Measurements from ENCODE around the gene ST3GAL2.
"Not testable (repeated sequence)": the region's sequence is repeated elsewhere in the genome, so short reads cannot be mapped to it uniquely, and the experiment has no call there.

ST3GAL2 gene

DNA sequence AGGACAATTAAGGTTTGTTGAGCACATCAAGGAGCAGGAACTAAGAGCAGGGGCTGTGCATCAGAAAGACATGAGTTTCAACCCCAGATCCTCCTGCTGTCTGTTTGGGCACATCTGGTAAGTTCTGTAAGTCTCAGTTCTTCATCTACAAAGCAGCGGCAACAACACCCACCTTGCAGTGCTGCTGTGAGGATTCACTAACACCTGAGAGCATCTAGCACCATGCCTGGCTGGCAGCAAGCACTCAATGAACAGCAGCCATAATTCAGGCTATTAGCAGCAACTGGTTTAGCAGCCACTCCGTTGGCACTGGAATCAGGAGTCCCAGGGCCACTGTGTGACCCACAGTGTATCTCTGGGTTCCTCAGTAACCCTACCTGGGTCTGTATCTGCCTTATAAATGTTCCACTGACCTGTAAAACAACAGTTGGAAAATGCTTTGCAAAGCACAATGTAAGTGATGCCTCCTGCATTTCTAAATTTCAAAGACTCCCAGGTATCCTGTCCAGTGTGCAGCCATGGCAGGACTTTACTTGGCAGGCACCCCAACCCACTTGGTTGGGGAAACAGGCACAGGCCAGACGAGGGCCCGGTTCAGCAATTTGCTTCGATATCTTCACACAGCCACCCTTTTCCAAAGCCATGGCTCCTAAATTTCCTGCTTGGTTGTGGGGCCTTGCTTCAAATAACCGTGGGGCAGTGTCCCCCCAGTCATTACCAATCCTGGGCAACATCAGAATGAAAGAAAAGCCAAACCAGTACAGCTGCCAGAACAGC is 4.2 kb downstream of the ST3GAL2 start:
- DNase-seq, result no peak

GRCh38 chr16:70433458-70434103 is 5.3 kb downstream of the ST3GAL2 start:
- no peak for DNase-seq

DNA sequence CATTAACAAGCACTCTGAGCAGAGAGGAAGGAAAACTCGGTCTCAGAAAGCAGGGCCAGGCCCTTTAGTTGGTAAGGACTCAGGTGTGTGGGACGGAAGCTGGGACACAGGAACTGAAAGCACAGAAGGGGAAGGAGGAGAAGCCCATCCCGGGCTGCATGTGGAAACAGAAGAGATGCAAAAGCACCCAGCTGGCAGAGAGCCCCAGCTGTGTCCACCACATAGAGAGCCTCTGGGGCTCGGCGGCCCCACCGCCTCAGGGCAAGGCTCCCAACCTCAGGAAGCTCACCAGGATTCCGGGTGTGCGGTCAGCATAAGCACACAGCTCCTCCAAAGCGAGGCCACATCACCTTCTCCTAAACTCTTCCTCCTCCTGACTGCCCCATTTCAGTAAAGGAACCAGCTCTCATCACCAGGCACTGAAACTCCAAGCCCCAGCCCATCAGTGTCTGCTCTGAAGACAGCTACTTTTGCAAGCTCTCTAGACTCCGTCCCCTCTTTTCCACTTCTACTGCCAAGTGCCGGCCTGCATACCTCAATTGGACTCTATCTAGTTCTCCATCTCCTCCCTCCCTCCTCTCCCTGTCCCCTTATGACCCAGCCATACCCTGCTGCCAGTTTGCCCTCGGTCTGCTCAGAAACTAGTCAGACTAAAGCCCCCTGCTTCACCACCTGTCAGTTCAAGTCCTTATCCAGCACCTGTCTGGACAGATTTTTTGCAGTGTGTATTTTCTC is 6.0 kb downstream of the ST3GAL2 start:
- no peak for DNase-seq

DNA sequence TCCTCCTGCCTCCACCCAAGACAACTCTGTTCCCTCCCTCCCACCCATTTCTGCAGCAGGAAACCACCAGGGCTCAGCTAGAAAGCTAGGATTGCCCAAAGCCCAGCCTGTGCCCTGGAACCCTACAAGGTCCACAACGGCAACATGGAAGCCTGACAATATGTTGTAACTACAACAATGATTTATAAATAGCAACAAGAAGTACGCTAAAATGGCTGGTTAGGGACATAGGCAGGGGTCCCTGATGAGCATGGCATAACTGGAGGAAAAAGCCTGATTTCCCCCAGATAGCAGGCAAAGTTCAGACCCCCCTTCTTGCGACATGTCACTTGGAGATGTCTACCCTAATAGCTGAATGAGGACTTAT is 6.6 kb downstream of the ST3GAL2 start:
- no peak for DNase-seq

GRCh38 chr16:70430667-70431536 is 8.0 kb downstream of the ST3GAL2 start:
- DNase-seq, result no peak

DNA sequence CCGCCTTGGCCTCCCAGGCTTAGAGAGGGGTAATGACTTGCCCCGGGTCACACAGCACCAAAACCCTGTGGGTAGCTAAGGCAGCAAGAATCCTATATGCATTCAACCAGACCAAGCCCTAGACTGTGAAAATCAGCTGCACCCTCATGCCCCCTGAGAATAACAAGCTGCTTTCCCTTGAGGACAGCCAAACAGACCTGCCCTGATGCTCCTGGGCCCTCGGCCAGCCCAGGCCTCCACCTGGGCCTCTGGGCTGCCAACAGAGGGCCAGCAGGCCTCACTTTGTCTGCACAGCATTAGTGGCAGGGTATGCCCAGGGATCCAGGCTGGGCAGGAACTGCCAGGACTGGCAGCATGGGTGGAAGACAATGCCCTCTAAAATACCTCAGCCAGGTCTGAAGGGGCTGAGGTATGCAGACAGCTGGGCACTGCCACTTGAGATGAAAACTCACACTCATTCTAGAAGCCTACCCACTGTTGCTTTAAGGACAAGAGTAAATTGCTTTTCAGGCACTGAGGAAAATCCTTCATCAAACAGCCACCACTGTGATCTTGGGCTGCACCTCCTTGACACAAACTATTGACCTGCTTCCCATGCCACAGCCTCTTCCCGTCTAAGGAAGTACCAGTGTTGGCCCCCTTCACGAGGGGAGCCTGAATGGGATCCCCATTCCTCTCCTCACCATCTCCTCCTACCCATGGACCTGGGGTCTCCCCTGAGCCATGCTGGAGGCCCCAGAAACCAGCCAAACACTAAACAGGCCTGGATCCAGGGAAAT is 8.8 kb downstream of the ST3GAL2 start:
- DNase-seq, result no peak

DNA sequence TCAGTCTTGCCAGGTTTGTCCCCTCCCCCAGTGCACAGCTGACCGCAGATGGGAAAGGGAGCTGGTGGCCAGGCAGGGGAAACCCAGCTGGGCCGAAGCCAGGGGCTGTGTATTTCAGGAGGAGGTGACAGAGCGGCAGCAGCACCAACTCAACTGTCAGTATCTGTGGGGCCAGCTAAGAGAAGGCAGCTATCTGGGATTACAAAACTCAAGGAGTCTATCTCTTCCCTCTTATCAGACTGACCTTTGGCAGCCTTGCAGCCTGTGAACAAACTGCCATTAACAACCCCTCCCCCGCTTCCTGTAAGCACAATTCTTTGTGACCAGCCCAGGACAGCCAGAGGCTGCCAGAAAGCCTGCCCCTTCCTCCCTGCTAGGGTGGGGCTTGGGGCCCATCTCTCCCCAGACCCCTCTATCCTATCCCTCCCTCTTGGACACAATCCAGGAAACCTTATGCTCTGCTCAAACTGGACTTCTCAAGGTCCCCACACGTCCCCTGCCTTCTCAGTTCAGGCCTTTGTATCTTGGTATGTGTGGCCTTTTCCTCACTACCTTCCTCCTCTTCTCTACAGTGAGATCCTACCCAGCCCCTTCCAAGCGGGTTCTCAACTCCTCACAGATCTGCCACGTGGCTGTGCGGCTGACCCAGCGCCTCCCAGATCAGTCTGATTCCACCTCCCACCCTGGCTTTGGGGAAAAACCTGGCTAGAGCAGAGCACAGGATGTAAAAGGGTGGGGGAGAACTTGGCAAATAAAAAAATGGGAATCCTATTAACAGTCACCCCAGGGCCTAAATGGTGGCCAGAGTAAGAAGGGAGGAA is 10.5 kb downstream of the ST3GAL2 start:
- DNase-seq, result peak; percentile 66

GRCh38 chr16:70427786-70428177 is 11.1 kb downstream of the ST3GAL2 start:
- DNase-seq, result no peak

DNA sequence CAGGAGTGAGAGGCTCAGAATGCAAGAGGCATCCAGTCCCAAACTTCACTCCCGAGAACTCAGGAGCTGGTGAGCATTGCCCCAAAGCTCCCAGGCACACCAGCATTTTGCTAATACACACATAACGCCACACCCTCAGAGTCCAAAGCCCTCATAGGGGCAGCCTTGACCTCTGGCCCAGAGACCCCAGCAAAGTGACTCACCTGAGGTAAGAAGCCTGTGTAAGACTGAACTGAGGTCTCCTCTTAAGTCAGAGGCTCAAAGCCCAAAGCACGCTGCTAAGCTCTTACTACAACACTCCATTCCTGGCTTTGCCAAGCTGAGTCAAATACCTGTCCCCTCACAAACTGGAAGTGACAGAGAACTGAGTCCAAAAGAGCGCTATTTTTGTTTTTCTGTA is 16.4 kb downstream of the ST3GAL2 start:
- DNase-seq, result no peak

GRCh38 chr16:70421473-70422311 is 17.2 kb downstream of the ST3GAL2 start:
- DNase-seq, result no peak

DNA sequence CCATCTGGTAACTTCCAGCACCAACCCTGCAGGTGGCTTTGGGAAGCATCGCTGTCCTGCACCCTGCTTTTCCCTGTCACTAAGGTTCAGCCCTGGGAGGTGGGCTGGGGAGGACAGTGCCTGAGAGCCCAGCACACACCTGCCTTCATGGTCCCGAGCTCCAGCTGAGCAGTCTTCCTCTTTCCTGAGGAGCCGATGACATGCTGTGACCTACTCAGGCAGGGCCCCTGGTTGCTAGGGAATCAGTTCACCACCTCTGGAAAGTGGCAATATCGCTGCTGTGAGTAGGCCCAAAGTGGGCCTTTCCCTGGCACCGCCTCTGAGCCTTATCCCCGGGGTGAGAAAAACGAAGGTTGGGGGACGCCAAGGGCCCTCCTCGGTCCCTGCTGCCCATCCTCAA is 17.9 kb downstream of the ST3GAL2 start:
- no peak for DNase-seq

DNA sequence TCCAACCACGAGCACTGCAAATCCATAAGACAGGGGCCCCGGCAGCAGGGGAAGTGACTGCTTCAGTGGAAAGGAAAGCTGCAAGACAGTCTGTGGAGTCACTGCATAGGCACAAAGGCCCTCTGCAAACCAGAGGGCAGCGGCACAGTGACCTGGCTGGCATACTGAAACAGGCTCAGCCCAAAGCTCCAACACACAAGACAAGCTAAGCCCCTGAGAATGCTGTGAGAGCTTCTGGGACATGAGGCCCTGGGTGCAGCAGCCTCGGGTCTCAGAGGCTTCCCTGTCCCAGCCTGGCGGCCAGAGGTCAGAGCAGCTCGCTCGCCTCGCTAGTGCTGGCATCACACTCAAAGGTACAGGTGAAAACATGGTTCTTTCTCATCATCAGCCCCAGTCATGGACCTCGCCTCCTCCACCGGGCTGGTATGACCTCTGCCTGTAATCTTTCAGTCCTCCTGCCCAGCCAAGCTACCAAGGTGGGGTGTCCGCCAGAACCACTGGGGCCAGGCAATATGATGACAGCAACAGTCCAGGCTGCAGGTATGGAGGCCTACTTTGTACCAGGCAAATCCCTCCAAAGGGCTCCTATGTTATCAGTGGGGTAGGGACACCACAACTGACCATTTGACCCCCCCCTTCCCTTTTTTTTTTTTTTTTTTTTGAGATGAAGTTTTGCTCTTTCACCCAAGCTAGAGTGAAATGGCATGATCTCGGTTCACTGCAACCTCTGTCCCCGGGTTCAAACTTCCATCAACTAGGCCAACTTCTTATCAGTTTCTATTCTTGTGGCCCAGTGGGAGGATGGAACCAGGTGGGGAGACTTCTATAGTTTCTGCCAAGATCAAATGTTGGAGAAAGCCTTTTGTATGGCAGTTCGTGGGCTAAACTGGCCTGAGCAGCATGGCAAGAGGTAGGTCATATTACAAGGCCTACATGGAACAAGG is 19.2 kb downstream of the ST3GAL2 start:
- no peak for DNase-seq

DNA sequence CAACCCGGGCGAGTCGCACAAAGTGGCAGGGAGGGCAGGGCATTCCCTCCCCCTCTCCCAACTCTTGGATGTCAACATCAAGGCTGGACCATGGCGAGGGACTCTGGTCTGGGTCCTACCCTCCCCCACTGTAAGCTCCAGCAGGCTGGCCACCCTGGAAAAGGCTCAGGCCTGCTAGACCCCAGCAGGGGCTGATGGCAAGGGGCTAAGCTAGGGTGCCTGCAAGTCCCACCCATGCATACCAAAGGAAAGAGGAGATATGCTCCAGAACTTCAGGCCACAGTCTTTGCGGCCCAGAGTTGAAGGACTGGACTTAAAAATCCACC is 19.9 kb downstream of the ST3GAL2 start:
- DNase-seq, result no peak

DNA sequence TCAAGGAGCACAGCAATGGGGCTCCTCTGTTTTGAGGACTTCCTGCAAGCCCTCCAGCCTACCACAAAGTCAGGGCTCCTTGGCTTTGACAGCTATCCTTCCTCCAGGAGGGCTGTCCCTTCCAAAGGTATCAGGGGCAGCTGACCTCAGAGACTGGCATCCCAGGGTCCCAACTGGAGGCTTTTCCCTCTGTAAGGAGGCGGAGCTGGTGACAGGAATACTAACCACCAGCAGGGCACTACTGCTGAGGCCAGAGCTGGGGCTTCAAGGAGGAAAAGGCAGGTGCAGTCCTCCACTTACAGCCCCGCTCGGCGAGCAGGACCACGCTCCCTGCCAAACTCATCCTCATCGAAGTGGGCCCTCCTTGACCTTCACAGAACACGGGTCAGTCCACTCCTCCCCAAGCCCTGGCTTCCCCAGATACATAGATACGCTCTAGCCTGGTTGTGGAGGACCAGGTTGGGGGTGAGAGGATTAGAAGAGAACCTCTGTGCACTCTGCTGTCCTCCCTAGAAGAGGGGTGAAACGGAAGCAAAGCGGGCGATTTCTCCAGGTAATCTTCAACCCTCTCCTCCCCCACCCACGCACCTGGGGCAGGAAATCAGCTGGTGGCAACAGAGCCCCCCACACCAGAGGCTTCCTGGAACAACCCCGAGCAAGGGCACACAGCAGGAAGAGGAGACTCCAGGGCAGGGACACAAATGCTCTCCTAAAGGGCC is 20.5 kb downstream of the ST3GAL2 start:
- no peak for DNase-seq

DNA sequence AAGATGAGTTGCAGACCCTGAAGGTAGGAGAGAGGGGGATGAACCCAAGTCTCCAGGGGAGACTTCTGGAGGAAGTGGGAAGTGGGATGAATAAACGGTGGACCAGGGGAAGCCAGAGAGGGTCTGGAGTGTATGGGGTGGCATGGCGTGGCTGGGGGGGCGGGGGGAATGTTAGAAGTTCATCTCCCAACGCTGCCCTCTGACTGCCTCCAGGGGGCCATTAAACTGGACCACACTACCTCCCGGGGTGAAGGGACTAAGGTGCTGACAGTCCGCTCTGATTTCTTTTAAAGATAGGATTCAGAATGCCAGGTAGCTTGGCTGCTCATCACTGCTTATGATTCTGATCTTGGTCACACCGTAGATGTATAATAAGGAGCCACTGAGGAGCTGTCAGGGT is 21.2 kb downstream of the ST3GAL2 start:
- DNase-seq, result no peak

- DNase-seq, result no peak
Observed at GRCh38 chr16:70416748-70417616, 21.9 kb downstream of the ST3GAL2 start.

DNA sequence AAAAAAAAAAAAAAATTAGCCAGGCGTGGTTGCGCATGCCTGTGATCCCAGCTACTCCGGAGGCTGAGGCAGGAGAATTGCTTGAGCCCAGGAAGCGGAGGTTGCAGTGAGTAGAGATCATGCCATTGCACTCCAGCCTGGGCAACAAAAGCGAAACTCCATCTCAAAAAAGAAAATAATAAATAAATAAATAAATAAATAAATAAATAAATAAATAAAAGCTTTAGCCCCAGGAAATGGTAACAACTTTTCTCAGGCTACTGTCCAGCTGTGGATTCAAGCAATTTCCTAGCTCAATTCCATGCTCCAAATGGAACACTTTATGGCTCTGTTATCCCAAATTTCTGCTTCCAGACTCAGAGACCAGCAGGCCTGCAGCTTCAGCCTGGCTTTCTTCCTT is 25.3 kb downstream of the ST3GAL2 start:
- DNase-seq, result not testable (repeated sequence)

DNA sequence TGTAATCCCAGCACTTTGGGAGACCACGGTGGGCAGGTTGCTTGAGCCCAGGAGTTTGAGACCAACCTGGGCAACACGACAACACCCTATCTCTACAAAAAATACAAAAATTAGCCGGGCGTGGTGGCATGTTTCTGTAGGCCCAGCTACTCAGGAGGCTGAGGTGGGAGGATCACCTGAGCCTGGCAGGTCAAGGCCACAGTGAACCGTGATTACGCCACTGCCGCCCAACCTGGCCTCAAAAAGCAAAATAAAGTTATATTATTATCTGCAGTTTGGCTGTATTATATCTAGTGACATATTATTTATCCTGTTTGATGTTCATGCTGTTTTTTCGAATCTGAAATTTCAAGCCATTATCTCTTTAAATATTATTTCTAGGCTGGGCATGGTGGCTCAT is 26.5 kb downstream of the ST3GAL2 start:
- no peak for DNase-seq
